A549 (cell line): ENCODE data around the gene TMSB10. TPM values are rescaled to one million over a fixed set of nuclear protein-coding genes. Genes with fewer than 3 reads are reported as not detected.
A peak's percentile ranks its signal among the peaks of the same experiment; 100 is the strongest.
"Not testable (repeated sequence)": the region's sequence is repeated elsewhere in the genome, so short reads cannot be mapped to it uniquely, and the experiment has no call there.

Experiments used
- ATAC-seq, 2 experiments: fragments of 200-7000 bp in 1 of 2; fragments of >200 bp in 1 of 2; cut with Nextera tagmentation in 1 of 2; cut with Tn5 transposase in 1 of 2; 3 replicates each; pipeline versions ENCODE4 v1.8.0 to v1.9.1; 2018 to 2020; ENCODE audit warnings: mild to moderate bottlenecking in 1 of 2, moderate library complexity in 1 of 2
- CTCF ChIA-PET: fragments of 300-600 bp; sonication (Branson Sonifier 250); formaldehyde crosslinking; extraction: SDS; loops from one replicate; lab custom pipeline; 2021; ENCODE audit warnings: antibody characterized with exemption, inconsistent platforms; lab: Yijun Ruan, JAX
- POLR2A ChIA-PET: fragments of 350-600 bp; formaldehyde crosslinking; extraction: SDS; loops from one replicate; lab custom pipeline; 2021; ENCODE audit warnings: antibody characterized with exemption, inconsistent platforms; lab: Yijun Ruan, JAX
- DNase-seq, 2 experiments: peaks; one replicate each; pipeline versions ENCODE4 v3.0.0 to v3.0.0-alpha.2; 2011 to 2016; ENCODE audit warnings: low read depth in 1 of 2, low spot score in 1 of 2
- FAIRE-seq: peaks from 2 replicates; lab custom pipeline; 2011; peaks lifted over from hg19 to GRCh38; lab: Jason Lieb, UNC
- H3K27ac ChIP-seq, 2 experiments: fragments of >200 bp; sonication (Bioruptor Twin); formaldehyde crosslinking; 3 replicates each; pipeline ENCODE4 v1.5.1; 2016 to 2017
- H3K4me1 ChIP-seq: fragments of >200 bp; sonication (Bioruptor Twin); formaldehyde crosslinking; 3 replicates; pipeline ENCODE4 v1.6.1; 2016
- H3K4me2 ChIP-seq: fragments of >200 bp; sonication (Bioruptor Twin); formaldehyde crosslinking; 3 replicates; pipeline ENCODE4 v1.6.1; 2016
- H3K4me3 ChIP-seq: fragments of >200 bp; sonication (Bioruptor Twin); formaldehyde crosslinking; 3 replicates; pipeline ENCODE4 v1.5.1; 2016
- H3K9me3 ChIP-seq: fragments of >200 bp; sonication (Bioruptor Twin); formaldehyde crosslinking; 3 replicates; pipeline ENCODE4 v1.6.1; 2016
- BHLHE40 ChIP-seq: IDR thresholded peaks from 2 replicates; pipeline ENCODE4 v1.6.1; 2012; ENCODE audit warnings: low read depth, low read length, inconsistent platforms
- CBX2 ChIP-seq: fragments of 200-600 bp; sonication (generic); IDR thresholded peaks from 2 replicates; pipeline ENCODE4 v1.6.1; 2016; ENCODE audit warnings: low read depth, mild to moderate bottlenecking, borderline replicate concordance
- CBX8 ChIP-seq: fragments of 200-600 bp; sonication (generic); IDR thresholded peaks from 2 replicates; pipeline ENCODE4 v1.6.1; 2016
- FOSL2 ChIP-seq, 2 experiments: fragments of 450-650 bp in 1 of 2; fragments of >200 bp in 1 of 2; sonication (Bioruptor Twin) in 1 of 2; formaldehyde crosslinking; IDR thresholded peaks; 2 replicates each; pipeline versions ENCODE4 v1.5.0 to v1.6.1; 2016 to 2020; ENCODE audit warnings: mild to moderate bottlenecking in 1 of 2, moderate library complexity in 1 of 2
- FOXS1 ChIP-seq: fragments of 250-450 bp; sonication (Bioruptor Pico); IDR thresholded peaks from 2 replicates; pipeline ENCODE4 v1.5.0; 2020; ENCODE audit warnings: mild to moderate bottlenecking, moderate library complexity
- GATA3 ChIP-seq: IDR thresholded peaks from 2 replicates; pipeline ENCODE4 v1.6.1; 2012; ENCODE audit warnings: borderline replicate concordance
- HEYL ChIP-seq: fragments of 250-450 bp; sonication (Bioruptor Pico); IDR thresholded peaks from 2 replicates; pipeline ENCODE4 v1.8.0; 2021; ENCODE audit warnings: mild to moderate bottlenecking, moderate library complexity
- HOXA7 ChIP-seq: fragments of 250-450 bp; sonication (Bioruptor Pico); IDR thresholded peaks from 2 replicates; pipeline ENCODE4 v1.5.0; 2020; ENCODE audit warnings: mild to moderate bottlenecking, moderate library complexity
- HOXB13 ChIP-seq: fragments of 250-450 bp; sonication (Bioruptor Pico); IDR thresholded peaks from 2 replicates; pipeline ENCODE4 v1.5.0; 2020; ENCODE audit warnings: low read depth, mild to moderate bottlenecking, moderate library complexity
- JUNB ChIP-seq: fragments of >200 bp; sonication (Bioruptor Twin); formaldehyde crosslinking; IDR thresholded peaks from 2 replicates; pipeline ENCODE4 v1.6.1; 2016
- MAFK ChIP-seq: fragments of 450-650 bp; IDR thresholded peaks from 2 replicates; pipeline ENCODE4 v1.6.1; 2014; ENCODE audit not compliant: partially characterized antibody
- MAZ ChIP-seq: fragments of 150-350 bp; IDR thresholded peaks from 2 replicates; pipeline ENCODE4 v1.6.1; 2014; ENCODE audit warnings: antibody characterized with exemption, low read depth, low read length, borderline replicate concordance
- NPAS2 ChIP-seq: fragments of 250-450 bp; sonication (Bioruptor Pico); IDR thresholded peaks from 2 replicates; pipeline ENCODE4 v1.8.0; 2022; ENCODE audit warnings: mild to moderate bottlenecking, moderate library complexity, borderline replicate concordance
- POLR2AphosphoS2 ChIP-seq: conservative IDR thresholded peaks from 2 replicates; pipeline ENCODE4 v1.6.1; 2012; ENCODE audit warnings: low read length, improper control_type of control experiment, inconsistent platforms
- RAD21 ChIP-seq, 2 experiments: fragments of >200 bp in 1 of 2; sonication (Bioruptor Twin) in 1 of 2; formaldehyde crosslinking in 1 of 2; IDR thresholded peaks in 1 of 2; conservative IDR thresholded peaks in 1 of 2; 2 replicates in 1 of 2; 3 replicates in 1 of 2; pipeline ENCODE4 v1.6.1; 2012 to 2018; ENCODE audit warnings: inconsistent platforms in 1 of 2
- RARB ChIP-seq: fragments of 250-450 bp; sonication (Bioruptor Pico); IDR thresholded peaks from 2 replicates; pipeline ENCODE4 v1.8.0; 2021; ENCODE audit warnings: mild to moderate bottlenecking, moderate library complexity
- RFX5 ChIP-seq: fragments of 450-650 bp; IDR thresholded peaks from 2 replicates; pipeline ENCODE4 v1.7.1; 2014; ENCODE audit warnings: antibody characterized with exemption, mild to moderate bottlenecking, moderate library complexity
- RNF2 ChIP-seq: fragments of 200-600 bp; sonication (generic); IDR thresholded peaks from 2 replicates; pipeline ENCODE4 v1.6.1; 2016; ENCODE audit warnings: low read depth, mild to moderate bottlenecking, antibody characterized with exemption, moderate library complexity, borderline replicate concordance
- SREBF2 ChIP-seq: fragments of 450-650 bp; IDR thresholded peaks from 2 replicates; pipeline ENCODE4 v1.6.1; 2014; ENCODE audit warnings: mild to moderate bottlenecking, moderate library complexity
- TP53 ChIP-seq: fragments of 250-450 bp; sonication (Bioruptor Pico); IDR thresholded peaks from 2 replicates; pipeline ENCODE4 v1.5.0; 2021; ENCODE audit warnings: mild to moderate bottlenecking, moderate library complexity
- ZC3H11A ChIP-seq: fragments of 450-650 bp; IDR thresholded peaks from 2 replicates; pipeline ENCODE4 v1.6.1; 2014; ENCODE audit warnings: antibody characterized with exemption, mild to moderate bottlenecking
- WGBS: methylation state at CpG from one replicate; pipeline ENCODE4 v1.1.6; 2017; ENCODE audit errors: missing lambda C conversion rate; 5-methylcytosine and 5-hydroxymethylcytosine counted together
- polyA plus RNA-seq, 4 experiments: library from polyadenylated mRNA; depleted of rRNA in 3 of 4; stranded (reverse); fragments of >200 nt; fragmentation: RNase III in 1 of 4; extraction: RNeasy Plus Mini Kit Qiagen cat#74134 plus additional on column Dnase treatment in 1 of 4; gene quantifications; 2 replicates in 3 of 4; 3 replicates in 1 of 4; pipeline ENCODE4 v1.2.3, GENCODE V29; 2011 to 2017
- TF ChIP-seq, protein P1 (sequence below): fragments of 150-350 bp; IDR thresholded peaks from 2 replicates; pipeline ENCODE4 v1.6.1; 2014; ENCODE audit warnings: low read depth, mild to moderate bottlenecking, low read length
- TF ChIP-seq, protein P2 (sequence below): fragments of 250-450 bp; sonication (Bioruptor Pico); IDR thresholded peaks from 2 replicates; pipeline ENCODE4 v1.5.0; 2021; ENCODE audit warnings: mild to moderate bottlenecking, moderate library complexity, borderline replicate concordance
- TF ChIP-seq, protein P3 (sequence below): fragments of >200 bp; sonication (Bioruptor Twin); formaldehyde crosslinking; IDR thresholded peaks from 3 replicates; pipeline ENCODE4 v1.6.1; 2016
- TF ChIP-seq, protein P4 (sequence below): IDR thresholded peaks from 2 replicates; pipeline ENCODE4 v1.6.1; 2012
- TF ChIP-seq, protein P5 (sequence below): IDR thresholded peaks from 2 replicates; pipeline ENCODE4 v1.6.1; 2012

Gene TMSB10
- polyA plus RNA-seq, 2 of the 4 experiments (the other 2 are of a cell fraction): 3,109 to 7,015 TPM

DNA sequence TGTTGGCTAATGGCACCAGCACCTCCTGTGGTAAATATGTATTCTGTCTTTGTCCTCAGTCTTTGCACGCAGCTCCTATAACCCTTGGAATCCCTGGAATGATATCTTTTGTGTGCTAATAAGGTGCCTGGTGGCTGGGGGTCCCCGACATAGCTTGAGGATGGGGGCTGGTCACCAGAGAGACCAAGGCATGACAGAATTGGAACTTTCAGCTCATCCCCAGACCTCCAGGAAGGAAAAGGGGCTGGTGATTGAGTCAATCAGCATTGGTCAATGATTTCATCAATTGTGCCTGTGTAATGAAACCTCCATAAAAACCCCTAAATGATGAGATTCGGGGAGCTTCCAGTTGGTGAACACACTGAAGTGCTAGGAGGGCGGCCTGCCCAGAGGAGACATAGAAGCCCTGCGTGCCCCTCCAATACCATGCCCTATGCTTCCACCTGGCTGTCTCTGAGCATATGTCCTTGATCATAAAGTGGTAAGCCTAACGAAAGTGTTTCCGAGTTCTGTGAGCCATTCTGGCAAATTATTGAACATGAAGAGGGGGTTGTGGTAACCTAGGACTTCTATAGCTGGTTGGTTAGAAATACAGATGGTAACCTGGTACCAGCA, 38.9 kb downstream of the TMSB10 start:
- ATAC-seq (no peak), DNase-seq (no peak), FAIRE-seq (no peak)
- CTCF ChIA-PET: interaction anchor here (2.4 to 16.4 kb wide), 4 partner anchors 7 to 26 kb away, joined by 13 to 260 read pairs (median 23); partner anchors contain the start of gene KCMF1
- Histone ChIP-seq H3K9me3 (no peaks in the 10 kb centered on the region), H3K27ac (peak overlapping the region in 1 of 2 experiments; percentile 88; a peak in 3 of 6 replicates), H3K4me2 (no peak overlapping the region), H3K4me3 (no peak overlapping the region), H3K4me1 (peaks cover 34% of the 10 kb centered on the region)
- WGBS: 92% methylated on average over 7 of the region's 7 CpGs
- POLR2A ChIA-PET: no interaction called here
- no peak for TF ChIP-seq GATA3
- no peak for TF ChIP-seq HOXB13 (CRISPR knock-in tag)
- TF ChIP-seq SREBF2: no peak
- TF ChIP-seq, protein P1, sequence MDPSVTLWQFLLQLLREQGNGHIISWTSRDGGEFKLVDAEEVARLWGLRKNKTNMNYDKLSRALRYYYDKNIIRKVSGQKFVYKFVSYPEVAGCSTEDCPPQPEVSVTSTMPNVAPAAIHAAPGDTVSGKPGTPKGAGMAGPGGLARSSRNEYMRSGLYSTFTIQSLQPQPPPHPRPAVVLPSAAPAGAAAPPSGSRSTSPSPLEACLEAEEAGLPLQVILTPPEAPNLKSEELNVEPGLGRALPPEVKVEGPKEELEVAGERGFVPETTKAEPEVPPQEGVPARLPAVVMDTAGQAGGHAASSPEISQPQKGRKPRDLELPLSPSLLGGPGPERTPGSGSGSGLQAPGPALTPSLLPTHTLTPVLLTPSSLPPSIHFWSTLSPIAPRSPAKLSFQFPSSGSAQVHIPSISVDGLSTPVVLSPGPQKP: no peak
- no peak for TF ChIP-seq HOXA7 (CRISPR knock-in tag)
- no peak for TF ChIP-seq RFX5
- no peak for TF ChIP-seq NPAS2 (CRISPR knock-in tag)
- TF ChIP-seq FOXS1 (CRISPR knock-in tag): no peak
- no peak for TF ChIP-seq FOSL2 (IDR thresholded peaks at IDR 0.05)
- TF ChIP-seq FOSL2 (CRISPR knock-in tag; IDR thresholded peaks at IDR 0.05): no peak
- no peak for TF ChIP-seq MAZ
- TF ChIP-seq RNF2: no peak

DNA sequence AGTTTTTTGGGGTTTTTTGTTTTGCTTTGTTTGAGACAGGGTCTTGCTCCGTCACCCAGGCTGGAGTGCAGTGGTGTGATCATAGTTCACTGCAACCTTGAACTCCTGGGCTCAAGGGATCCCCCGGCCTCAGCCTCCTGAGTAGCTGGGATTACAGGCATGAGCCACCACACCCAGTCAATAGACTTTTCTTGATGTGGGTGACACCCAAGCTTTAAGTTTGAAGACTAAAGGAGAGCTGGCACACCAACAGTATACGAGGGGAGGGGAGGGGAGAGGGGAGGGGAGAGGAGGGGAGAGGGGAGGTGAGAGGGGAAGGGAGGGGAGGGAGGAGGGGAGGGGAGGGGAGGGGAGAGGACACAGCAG, 40.4 kb downstream of the TMSB10 start:
- CTCF ChIA-PET: interaction anchor here (0.6 to 16.4 kb wide), 11 partner anchors 9 to 693 kb away, joined by 3 to 260 read pairs (median 4); partner anchors contain the start of gene KCMF1
- not testable (repeated sequence) for FAIRE-seq, H3K4me3 ChIP-seq, DNase-seq, H3K9me3 ChIP-seq
- WGBS: 36% methylated on average over 2 of the region's 3 CpGs
- POLR2A ChIA-PET: interaction anchor here (0.8 to 2.6 kb wide), 4 partner anchors 13 to 25 kb away, joined by 3 to 30 read pairs (median 16); partner anchors contain the start of gene KCMF1
- peak; percentile 12 to 22; a peak in 4 of 6 replicates for ATAC-seq
- Histone ChIP-seq H3K4me2 (peak overlapping the region; percentile 81), H3K27ac (peak overlapping the region; percentile 84 to 88), H3K4me1 (peaks cover 26% of the 10 kb centered on the region)

DNA sequence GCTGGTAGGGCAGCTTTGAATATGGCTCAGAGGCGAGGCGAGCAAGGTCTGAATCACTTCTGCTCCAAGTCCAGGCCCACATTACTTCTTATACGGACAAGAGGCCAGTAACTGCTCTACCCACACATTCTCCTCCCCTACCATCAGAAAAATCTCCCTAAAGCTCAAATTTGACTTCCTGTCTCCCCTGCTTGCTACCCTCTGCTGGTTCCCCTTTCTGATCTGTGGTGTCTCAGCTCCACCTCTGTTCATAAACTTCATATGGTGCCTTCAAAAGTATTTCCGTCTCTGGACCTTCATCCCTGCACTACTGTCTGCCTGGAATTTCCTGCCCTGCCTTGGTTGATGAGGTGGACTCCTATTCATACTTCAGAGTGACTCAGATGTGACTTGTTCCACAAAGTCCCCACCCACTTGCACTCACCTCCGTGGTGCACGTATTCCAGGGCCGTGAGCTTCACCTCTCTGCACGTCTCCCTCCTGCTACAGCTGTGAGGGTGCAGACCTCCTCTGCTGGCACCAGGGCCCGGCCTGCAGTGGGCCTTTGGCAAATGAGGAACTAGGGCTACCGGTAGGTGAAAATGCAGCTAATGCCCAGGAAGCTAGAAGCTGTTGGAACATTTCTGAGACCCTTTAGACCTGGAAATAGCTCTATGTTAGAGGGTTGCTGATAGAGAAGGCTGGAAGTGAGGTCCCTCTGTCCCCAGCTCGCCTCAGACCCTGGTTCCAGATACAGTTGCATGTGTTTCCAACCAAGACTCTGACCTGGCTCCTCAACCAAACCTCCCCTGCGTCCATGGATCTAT, 41.0 kb downstream of the TMSB10 start:
- ATAC-seq (peak; percentile 93 to 94), DNase-seq (peak; percentile 94 to 95), FAIRE-seq (peak; percentile 73)
- no peak overlapping the region for H3K4me3 ChIP-seq
- POLR2A ChIA-PET: interaction anchor here (0.8 to 2.6 kb wide), 6 partner anchors 9 to 26 kb away, joined by 3 to 30 read pairs (median 8); partner anchors contain the start of gene KCMF1
- peaks cover 26% of the 10 kb centered on the region for H3K4me1 ChIP-seq
- WGBS: 15% methylated on average over 12 of the region's 12 CpGs
- H3K9me3 ChIP-seq: no peaks in the 10 kb centered on the region
- peak overlapping the region; percentile 81 for H3K4me2 ChIP-seq
- H3K27ac ChIP-seq: peak overlapping the region; percentile 84 to 88
- CTCF ChIA-PET: interaction anchor here (0.9 to 16.4 kb wide), 12 partner anchors 9 to 462 kb away, joined by 3 to 260 read pairs (median 4); partner anchors contain the start of gene KCMF1
- TF ChIP-seq CBX8: no peak
- TF ChIP-seq MAFK: no peak
- TF ChIP-seq, protein P2, sequence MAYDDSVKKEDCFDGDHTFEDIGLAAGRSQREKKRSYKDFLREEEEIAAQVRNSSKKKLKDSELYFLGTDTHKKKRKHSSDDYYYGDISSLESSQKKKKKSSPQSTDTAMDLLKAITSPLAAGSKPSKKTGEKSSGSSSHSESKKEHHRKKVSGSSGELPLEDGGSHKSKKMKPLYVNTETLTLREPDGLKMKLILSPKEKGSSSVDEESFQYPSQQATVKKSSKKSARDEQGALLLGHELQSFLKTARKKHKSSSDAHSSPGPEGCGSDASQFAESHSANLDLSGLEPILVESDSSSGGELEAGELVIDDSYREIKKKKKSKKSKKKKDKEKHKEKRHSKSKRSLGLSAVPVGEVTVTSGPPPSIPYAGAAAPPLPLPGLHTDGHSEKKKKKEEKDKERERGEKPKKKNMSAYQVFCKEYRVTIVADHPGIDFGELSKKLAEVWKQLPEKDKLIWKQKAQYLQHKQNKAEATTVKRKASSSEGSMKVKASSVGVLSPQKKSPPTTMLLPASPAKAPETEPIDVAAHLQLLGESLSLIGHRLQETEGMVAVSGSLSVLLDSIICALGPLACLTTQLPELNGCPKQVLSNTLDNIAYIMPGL: no peak
- TF ChIP-seq, protein P3, sequence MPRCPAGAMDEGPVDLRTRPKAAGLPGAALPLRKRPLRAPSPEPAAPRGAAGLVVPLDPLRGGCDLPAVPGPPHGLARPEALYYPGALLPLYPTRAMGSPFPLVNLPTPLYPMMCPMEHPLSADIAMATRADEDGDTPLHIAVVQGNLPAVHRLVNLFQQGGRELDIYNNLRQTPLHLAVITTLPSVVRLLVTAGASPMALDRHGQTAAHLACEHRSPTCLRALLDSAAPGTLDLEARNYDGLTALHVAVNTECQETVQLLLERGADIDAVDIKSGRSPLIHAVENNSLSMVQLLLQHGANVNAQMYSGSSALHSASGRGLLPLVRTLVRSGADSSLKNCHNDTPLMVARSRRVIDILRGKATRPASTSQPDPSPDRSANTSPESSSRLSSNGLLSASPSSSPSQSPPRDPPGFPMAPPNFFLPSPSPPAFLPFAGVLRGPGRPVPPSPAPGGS: no peak
- TF ChIP-seq ZC3H11A: no peak
- no peak for TF ChIP-seq JUNB
- TF ChIP-seq HEYL (CRISPR knock-in tag): no peak
- TF ChIP-seq RAD21 (conservative IDR thresholded peaks at IDR 0.05 in 1 of 2, IDR thresholded peaks at IDR 0.05 in 1 of 2): peak in 1 of 2 experiments; percentile 1; a peak in 1 of 5 replicates
- no peak for TF ChIP-seq BHLHE40
- TF ChIP-seq, protein P4, sequence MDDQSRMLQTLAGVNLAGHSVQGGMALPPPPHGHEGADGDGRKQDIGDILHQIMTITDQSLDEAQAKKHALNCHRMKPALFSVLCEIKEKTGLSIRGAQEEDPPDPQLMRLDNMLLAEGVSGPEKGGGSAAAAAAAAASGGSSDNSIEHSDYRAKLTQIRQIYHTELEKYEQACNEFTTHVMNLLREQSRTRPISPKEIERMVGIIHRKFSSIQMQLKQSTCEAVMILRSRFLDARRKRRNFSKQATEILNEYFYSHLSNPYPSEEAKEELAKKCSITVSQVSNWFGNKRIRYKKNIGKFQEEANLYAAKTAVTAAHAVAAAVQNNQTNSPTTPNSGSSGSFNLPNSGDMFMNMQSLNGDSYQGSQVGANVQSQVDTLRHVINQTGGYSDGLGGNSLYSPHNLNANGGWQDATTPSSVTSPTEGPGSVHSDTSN: no peak
- TF ChIP-seq, protein P5, sequence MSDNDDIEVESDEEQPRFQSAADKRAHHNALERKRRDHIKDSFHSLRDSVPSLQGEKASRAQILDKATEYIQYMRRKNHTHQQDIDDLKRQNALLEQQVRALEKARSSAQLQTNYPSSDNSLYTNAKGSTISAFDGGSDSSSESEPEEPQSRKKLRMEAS: peak; percentile 72
- TF ChIP-seq RARB: no peak
- no peak for TF ChIP-seq TP53 (CRISPR knock-in tag)
- TF ChIP-seq CBX2: no peak
- 0 out of 2 replicates have a peak, but pooled peaks have one; percentile 48 for TF ChIP-seq FOSL2 (IDR thresholded peaks at IDR 0.05)
- peak; percentile 85 for TF ChIP-seq FOSL2 (CRISPR knock-in tag; IDR thresholded peaks at IDR 0.05)
- TF ChIP-seq POLR2AphosphoS2: no peak
